Cardiac fibroblast (primary cell): ENCODE measurements around the gene PPP1R14C.

Experiments
- DNase-seq, 2 donors: peaks; one replicate each; pipeline versions ENCODE4 v3.0.0 to v3.0.0-alpha.2; 2010; ENCODE audit warnings: low read depth in 2 of 2
- H3K4me3 ChIP-seq, 2 donors: replicated peaks in 1 of 2; 1 replicate in 1 of 2; 2 replicates in 1 of 2; pipeline ENCODE4 v1.5.1; 2011; ENCODE audit warnings: low read depth in 2 of 2, low read length in 2 of 2, mild to moderate bottlenecking in 2 of 2, moderate library complexity in 1 of 2
- TF ChIP-seq, protein P1 (sequence below): IDR thresholded peaks from one replicate; pipeline ENCODE4 v1.5.1; 2011; ENCODE audit warnings: low read depth, mild to moderate bottlenecking, low read length, inconsistent platforms

Gene PPP1R14C

DNA sequence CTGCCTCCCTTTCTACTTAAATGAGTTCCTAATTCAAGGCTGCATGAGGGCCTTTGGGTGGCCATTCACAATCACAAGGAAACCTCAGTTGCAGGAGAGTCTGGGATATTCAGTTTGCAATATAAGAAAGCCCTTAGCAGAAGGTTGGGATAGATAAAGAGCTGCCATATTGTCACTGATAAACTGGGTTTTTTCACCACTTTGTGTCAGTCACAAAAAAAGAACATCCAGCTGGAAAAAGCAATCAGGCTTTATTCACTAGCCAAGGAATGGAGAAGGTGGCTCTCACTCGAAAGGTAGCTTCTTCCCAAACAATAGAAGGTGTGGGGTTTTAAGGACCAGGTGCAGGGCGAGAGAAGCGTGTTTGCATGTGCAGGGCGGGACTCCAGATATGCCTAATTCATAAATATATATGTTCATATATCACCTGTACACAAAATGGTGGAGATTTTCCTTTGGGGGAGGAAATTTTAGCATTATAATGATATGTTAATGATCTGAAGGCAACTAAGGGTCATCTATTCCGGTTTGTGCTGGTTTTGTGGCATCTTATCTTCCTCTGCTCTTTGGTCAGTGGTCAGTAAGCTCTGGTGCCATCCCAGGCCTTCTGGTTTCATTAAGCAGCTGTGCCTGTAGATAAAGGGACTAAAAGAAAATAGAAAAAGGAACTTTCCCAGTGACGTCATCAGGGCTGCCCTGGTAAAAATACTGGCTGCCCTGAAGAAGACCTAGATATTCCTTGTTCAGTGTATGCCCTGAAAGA is 128.8 kb downstream of the PPP1R14C start:
- TF ChIP-seq, protein P1, sequence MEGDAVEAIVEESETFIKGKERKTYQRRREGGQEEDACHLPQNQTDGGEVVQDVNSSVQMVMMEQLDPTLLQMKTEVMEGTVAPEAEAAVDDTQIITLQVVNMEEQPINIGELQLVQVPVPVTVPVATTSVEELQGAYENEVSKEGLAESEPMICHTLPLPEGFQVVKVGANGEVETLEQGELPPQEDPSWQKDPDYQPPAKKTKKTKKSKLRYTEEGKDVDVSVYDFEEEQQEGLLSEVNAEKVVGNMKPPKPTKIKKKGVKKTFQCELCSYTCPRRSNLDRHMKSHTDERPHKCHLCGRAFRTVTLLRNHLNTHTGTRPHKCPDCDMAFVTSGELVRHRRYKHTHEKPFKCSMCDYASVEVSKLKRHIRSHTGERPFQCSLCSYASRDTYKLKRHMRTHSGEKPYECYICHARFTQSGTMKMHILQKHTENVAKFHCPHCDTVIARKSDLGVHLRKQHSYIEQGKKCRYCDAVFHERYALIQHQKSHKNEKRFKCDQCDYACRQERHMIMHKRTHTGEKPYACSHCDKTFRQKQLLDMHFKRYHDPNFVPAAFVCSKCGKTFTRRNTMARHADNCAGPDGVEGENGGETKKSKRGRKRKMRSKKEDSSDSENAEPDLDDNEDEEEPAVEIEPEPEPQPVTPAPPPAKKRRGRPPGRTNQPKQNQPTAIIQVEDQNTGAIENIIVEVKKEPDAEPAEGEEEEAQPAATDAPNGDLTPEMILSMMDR: no peak
- DNase-seq: no peak
- no peak overlapping the region for H3K4me3 ChIP-seq

DNA sequence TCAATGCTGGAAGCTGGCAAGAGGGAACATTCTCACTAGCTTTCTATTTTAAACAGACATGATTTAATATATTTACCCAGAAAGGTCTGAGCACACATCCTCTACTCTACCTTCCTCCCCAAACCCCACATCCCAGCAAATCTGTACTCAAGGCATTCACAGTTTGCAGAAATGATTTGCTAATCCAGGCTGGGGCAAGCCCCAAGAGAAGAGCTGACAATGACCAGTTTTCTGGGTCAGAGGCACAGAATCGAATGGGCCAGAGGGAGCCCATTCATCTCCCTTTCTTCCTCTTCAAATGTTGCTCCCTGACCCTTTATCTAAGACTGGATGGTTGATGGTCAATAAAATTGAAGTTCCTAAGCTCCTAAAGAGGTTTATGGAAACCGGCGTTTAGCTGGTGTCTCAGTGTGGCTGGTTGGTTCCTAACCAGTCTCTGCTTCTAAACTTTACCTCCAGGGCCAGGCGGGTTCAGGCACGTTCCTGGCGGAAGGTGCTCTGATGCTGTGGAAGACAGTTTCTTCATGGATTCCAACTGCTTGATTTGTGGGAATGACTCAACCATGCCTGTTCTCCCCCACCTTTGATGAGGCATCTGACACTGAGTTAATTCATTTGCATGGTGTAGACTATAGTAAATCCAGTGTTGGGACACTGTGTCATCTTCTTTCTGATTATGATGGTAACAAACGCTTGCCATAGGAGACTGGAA is 129.6 kb downstream of the PPP1R14C start:
- DNase-seq: no peak
- H3K4me3 ChIP-seq: no peak overlapping the region
- TF ChIP-seq, protein P1: no peak

DNA sequence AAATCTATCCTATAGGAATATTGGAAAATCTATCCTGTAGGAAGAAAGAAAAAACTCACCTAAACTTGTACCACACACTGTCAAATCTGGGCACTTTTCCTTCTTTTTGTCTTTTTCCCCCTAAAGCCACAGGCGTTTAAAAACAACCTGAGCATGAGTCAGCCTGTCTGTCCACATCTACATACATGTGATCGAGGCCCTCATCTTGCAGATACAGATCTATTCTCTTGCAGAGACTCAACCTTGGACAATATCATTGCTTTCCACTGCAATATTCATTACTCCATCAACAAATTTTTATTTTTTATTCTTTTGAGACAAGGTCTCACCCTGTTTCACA is 130.1 kb downstream of the PPP1R14C start:
- DNase-seq: no peak
- TF ChIP-seq, protein P1: no peak
- H3K4me3 ChIP-seq: no peak overlapping the region

DNA sequence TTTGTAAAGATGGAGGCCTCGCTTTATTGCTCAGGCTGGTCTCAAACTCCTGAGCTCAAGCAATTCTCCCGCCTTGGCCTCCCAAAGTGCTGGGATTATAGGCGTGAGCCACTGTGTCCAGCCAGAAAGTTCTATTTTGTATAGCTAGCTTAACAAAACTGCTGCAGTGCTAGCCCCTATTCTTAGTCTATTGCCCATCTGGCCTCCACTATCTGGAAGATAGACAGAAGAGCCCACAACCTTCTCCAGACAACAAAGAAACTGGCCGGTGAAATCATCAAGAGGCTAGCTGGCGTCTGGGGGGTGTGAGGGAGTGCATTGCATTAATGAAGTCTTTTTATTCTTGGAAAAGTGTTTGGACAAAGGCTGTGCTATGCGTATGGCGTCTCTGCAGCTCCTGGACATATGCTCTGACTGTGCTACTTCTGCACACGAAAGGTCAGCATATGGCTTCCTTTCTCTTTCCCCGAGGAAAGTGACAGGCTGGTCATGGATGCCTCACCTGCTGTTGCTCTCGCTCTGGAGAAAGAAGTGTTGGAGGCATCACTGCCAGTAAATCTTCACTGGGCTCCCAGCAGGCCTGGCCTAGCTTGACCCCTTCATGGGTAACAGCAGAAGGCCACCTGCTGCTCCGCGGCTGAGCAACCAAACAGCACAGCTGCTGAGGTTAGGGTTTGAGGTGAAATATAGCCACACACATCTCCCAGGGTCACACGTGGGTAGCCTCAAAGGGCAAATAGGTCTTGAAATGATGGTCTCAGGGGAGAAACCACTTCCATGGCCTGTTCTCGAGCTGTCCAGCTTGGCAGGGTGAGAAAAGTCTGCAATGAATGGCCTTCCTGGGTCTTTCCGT is 130.8 kb downstream of the PPP1R14C start:
- no peak overlapping the region for H3K4me3 ChIP-seq
- TF ChIP-seq, protein P1: no peak
- DNase-seq: no peak

DNA sequence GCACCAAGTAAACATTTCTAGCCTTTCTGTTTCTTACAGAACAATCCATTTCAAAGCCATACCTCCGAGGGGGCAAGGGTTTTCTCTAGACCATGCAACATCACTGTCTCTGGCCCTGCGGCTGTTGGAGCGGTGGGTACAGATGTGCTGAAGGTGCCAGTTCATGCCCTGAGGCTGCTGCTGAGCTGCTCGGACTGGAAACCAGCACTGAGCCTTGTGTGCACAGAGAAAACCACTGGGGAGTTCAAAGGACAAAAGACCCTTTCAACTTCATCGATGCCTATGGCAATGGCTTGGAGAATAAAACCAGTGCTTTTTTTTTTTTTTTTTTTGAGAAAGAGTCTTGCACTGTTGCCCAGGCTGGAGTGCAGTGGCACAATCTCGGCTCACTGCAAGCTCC is 132.6 kb downstream of the PPP1R14C start:
- TF ChIP-seq, protein P1: no peak
- no peak for DNase-seq

DNA sequence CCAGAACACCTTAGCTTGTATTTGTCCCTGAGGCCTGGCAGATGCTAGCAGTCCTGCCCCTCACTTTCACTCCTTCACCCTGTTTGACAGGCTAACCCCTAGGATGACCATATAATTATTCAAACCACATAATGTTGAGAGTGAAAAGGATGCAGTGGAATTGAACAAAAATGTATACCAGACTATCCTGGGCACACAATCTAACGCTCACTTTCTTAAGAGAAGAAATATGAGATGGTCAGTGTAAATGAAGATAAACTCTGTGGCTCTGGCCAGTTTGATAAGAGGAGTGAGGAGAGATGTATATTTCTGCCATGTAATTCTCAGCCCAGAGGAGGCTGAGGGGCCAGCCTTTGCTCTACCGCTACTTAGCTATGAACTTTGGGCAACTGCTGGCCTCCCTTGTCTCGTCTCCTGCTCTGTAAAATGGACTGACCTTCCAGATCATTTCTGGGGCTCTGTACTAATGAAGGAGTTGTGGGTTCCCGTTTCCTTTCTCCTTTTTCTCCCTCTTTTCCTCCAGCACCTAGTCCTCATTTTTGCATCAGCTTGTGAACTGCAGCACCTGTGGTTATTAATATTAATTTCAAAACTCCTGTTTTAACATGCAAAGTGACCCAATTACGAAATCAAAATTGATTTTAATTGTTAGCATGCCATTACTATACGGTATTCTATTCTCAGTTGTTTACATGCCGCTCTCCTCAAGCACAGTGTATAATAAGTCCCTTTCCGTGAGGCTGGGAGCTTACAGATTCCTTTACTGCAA is 133.5 kb downstream of the PPP1R14C start:
- TF ChIP-seq, protein P1: no peak
- no peak overlapping the region for H3K4me3 ChIP-seq
- no peak for DNase-seq

More for the DNA sequence above, 132.6 kb downstream of the PPP1R14C start:
- H3K4me3 ChIP-seq: no peak overlapping the region
